GM06990 (cell line): ENCODE measurements around the gene TSHZ1.

Source experiments
- DNase-seq: peaks from one replicate; pipeline ENCODE4 v3.0.0-alpha.2; 2011; ENCODE audit not compliant: insufficient read length; ENCODE audit errors: extremely low read depth
- H3K27me3 ChIP-seq: replicated peaks from 2 replicates; pipeline ENCODE4 v1.6.0; 2011; ENCODE audit warnings: low read length; ENCODE audit not compliant: control insufficient read depth, insufficient read depth
- H3K36me3 ChIP-seq: 2 replicates; pipeline ENCODE4 v1.5.1; 2011; ENCODE audit warnings: low read length; ENCODE audit not compliant: control insufficient read depth, insufficient read depth
- H3K4me3 ChIP-seq: replicated peaks from 2 replicates; pipeline ENCODE4 v1.5.1; 2011; ENCODE audit warnings: low read depth, mild to moderate bottlenecking, control low read depth, low read length
- TF ChIP-seq, protein P1 (sequence below): IDR thresholded peaks from 2 replicates; pipeline ENCODE4 v1.5.1; 2011; ENCODE audit warnings: low read length, control low read depth, mild to moderate bottlenecking, inconsistent platforms; ENCODE audit not compliant: insufficient read depth, poor library complexity, severe bottlenecking

The TSHZ1 gene, protein sequence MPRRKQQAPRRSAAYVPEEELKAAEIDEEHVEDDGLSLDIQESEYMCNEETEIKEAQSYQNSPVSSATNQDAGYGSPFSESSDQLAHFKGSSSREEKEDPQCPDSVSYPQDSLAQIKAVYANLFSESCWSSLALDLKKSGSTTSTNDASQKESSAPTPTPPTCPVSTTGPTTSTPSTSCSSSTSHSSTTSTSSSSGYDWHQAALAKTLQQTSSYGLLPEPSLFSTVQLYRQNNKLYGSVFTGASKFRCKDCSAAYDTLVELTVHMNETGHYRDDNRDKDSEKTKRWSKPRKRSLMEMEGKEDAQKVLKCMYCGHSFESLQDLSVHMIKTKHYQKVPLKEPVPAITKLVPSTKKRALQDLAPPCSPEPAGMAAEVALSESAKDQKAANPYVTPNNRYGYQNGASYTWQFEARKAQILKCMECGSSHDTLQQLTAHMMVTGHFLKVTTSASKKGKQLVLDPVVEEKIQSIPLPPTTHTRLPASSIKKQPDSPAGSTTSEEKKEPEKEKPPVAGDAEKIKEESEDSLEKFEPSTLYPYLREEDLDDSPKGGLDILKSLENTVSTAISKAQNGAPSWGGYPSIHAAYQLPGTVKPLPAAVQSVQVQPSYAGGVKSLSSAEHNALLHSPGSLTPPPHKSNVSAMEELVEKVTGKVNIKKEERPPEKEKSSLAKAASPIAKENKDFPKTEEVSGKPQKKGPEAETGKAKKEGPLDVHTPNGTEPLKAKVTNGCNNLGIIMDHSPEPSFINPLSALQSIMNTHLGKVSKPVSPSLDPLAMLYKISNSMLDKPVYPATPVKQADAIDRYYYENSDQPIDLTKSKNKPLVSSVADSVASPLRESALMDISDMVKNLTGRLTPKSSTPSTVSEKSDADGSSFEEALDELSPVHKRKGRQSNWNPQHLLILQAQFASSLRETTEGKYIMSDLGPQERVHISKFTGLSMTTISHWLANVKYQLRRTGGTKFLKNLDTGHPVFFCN (N-terminal part only)

DNA sequence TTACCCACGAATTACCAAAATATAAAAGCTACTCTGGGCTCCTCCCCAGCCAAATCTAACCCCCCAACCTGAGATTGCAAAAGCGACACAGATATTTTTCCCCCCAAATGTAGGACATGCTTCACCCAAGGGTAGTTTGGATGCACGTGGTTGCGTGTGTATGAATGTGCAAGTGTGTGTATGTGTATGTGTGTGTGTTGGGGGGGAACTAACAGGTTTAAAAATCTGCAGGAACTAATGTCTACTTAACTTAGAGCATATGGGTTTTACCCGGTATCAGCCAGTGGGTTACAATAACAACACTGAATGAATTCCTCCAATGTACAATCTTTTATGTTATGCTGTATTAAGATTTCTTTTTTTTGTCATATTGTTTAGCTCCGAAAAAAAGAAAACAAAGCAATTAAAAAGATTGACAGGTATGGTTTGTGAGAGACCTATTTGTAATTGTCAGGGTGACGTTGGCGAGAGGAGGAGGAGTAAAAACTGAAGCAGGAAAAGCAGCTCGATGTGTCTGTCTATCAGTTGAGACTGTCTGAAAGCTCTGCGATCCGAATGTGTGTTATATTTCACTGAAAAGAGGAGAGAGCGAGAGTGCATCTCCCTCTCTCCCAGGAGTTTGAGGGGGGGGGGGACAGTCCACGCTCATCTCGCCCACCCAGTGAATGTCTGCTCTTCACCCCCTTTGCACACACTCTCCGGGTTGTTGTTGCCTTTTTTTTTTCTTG lies at the start of gene TSHZ1:
TSHZ1 (plus strand) TSS at position 524 of the 728 bp plus-strand sequence. CDS start 1,080 bp downstream, outside the sequence.
- H3K36me3 ChIP-seq = no peaks in the 10 kb centered on the region
- DNase-seq = peak; percentile 72
- H3K27me3 ChIP-seq = no peaks in the 10 kb centered on the region
- H3K4me3 ChIP-seq = peak within 1 kb of the TSS; percentile 84
- TF ChIP-seq, protein P1, sequence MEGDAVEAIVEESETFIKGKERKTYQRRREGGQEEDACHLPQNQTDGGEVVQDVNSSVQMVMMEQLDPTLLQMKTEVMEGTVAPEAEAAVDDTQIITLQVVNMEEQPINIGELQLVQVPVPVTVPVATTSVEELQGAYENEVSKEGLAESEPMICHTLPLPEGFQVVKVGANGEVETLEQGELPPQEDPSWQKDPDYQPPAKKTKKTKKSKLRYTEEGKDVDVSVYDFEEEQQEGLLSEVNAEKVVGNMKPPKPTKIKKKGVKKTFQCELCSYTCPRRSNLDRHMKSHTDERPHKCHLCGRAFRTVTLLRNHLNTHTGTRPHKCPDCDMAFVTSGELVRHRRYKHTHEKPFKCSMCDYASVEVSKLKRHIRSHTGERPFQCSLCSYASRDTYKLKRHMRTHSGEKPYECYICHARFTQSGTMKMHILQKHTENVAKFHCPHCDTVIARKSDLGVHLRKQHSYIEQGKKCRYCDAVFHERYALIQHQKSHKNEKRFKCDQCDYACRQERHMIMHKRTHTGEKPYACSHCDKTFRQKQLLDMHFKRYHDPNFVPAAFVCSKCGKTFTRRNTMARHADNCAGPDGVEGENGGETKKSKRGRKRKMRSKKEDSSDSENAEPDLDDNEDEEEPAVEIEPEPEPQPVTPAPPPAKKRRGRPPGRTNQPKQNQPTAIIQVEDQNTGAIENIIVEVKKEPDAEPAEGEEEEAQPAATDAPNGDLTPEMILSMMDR = no peak

GRCh38 chr18:75161256-75162028 lies 49.2 kb upstream of the TSHZ1 start:
- no peaks in the 10 kb centered on the region for H3K36me3 ChIP-seq
- TF ChIP-seq, protein P1 = peak; percentile 37
- peak; percentile 31 for DNase-seq
- H3K4me3 ChIP-seq = peak overlapping the region; percentile 67
- no peaks in the 10 kb centered on the region for H3K27me3 ChIP-seq

DNA sequence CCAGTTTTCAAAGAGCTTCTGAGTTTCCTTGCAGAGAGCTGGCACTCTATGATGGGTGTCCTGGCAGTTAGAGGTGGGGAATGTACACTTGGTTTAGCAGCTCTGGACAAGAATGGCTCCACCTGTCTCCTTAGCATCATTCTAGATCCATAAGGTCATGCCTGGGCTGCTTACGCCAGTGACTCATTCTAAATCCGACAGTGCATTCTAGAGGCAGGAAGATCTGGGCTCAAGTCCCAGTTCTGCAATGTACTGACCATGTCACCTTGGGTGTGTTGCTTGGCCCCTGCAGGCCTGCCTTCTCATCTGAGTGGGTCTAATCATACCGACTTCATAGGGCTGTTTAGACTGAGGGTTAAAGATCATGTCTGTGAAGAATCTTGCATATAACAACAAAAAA lies 48.1 kb upstream of the TSHZ1 start:
- no peaks in the 10 kb centered on the region for H3K36me3 ChIP-seq
- no peak for DNase-seq
- TF ChIP-seq, protein P1 = no peak
- H3K27me3 ChIP-seq = no peaks in the 10 kb centered on the region
- no peak overlapping the region for H3K4me3 ChIP-seq

DNA sequence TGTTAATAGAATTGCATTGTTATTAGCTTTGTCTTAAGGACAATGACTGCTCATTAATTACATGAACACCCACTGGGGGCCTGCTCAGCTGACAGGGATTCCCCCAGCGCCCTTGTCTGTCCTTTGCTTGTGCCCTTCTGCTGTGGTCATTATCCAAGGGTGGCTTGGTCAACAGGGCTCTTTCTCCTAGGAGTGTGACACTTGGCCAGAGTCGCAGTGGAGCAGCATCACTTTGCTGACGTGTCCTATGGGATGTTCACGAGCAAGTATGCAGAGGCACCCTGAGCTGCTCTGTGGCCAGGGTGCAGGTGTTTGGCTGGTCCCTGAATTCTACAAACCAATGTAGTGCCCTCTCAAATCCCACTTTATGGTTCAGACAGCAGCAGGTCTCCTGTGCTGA lies 47.6 kb upstream of the TSHZ1 start:
- no peak overlapping the region for H3K4me3 ChIP-seq
- no peaks in the 10 kb centered on the region for H3K36me3 ChIP-seq
- H3K27me3 ChIP-seq = no peaks in the 10 kb centered on the region
- TF ChIP-seq, protein P1 = no peak
- DNase-seq = no peak

DNA sequence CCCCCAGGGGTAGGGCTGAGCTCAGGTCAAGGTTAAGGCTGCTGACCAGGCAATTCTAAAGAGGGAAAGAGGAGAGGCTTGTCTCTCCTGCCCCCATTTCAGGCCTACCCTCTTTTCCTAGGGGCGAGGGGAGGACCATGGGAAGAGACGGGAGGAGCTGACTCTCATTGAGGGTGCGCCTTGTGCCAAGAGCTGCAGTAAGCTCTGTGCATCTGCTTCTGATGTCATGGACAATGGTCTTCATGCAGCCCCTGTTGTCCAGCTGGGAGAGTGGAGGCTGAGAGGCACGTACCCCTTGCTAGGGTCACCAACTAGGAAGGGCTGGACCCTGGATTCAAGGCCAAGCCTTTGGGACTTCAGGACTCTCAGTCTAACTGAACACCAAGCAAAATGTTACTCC lies 46.9 kb upstream of the TSHZ1 start:
- Histone ChIP-seq H3K4me3 (no peak overlapping the region), H3K36me3 (no peaks in the 10 kb centered on the region), H3K27me3 (no peaks in the 10 kb centered on the region)
- DNase-seq = no peak
- TF ChIP-seq, protein P1 = no peak
